H54 (cell line): ENCODE data around the gene CNTNAP2.
"Not testable (repeated sequence)": the region's sequence is repeated elsewhere in the genome, so short reads cannot be mapped to it uniquely, and the experiment has no call there.

Source experiments
- DNase-seq: peaks from one replicate; pipeline ENCODE4 v3.0.0; 2011; ENCODE audit warnings: low spot score, mixed read lengths; ENCODE audit not compliant: insufficient read length
- FAIRE-seq: peaks from 3 replicates; lab custom pipeline; 2011; peaks lifted over from hg19 to GRCh38; lab: Jason Lieb, UNC
- POLR2A ChIP-seq: IDR thresholded peaks from 2 replicates; pipeline ENCODE4 v1.6.1; 2011; ENCODE audit warnings: low read depth, mild to moderate bottlenecking, low read length

The CNTNAP2 gene

DNA sequence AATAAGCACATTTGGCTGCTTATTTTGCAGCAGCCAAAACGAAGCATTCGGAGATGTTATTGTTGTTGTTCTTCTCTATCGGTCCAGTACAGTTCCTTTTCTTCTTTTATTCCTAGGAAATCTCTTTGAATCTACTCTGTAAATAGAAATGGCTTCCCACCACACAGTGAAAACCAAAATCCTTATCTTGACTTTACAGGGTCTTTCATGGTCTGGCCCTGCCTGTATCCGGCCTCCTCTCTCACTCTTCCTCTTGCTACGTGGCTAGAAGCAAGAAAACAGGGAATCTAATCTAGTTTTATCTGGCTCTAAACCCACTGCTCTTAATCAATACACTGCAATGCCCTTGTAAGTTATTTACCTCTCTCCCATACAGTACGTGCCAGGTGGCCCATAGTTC lies 1547.9 kb downstream of the CNTNAP2 start:
- FAIRE-seq (no peak), DNase-seq (no peak)
- TF ChIP-seq POLR2A: no peak

DNA sequence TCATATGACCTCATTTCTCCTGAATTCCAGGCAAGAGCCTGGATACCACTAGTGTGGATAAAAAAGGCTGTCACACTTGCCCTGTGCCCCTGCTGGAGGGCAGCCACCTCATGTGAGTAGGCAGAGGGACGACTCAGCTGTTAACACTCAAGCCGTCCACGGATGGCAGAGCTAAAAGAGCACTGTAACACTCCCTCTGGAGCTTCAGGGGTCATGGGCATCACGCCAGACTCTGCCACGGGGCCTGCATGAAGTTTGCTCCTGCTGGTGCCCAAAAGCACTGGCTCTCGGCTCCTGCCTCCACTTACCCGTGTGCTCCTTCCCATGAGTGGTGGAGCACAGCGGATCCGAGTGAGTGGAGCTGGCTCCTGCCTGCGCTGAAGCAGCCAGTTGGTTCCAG lies 1554.2 kb downstream of the CNTNAP2 start:
- FAIRE-seq: no peak

DNA sequence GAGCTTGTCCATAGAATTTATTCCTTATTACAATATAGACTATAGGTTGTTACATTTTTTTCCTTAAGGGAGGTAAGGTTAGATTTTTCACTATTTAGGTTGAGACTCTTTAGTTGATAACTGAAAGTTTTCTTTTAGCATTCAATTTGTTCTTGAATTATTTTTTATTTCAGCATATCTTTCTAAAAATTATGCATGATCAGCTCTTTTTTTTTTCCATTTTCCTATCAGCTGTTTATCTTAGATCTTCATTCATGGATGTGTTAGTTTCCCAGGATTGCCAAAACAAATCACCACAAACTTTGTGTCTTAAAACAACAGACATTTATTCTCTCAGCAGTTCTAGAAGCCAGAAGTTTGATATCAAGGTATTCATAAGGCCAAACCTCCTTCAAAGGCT lies 1558.1 kb downstream of the CNTNAP2 start:
- no peak for FAIRE-seq
- DNase-seq: no peak
- TF ChIP-seq POLR2A: no peak

More for the DNA sequence above, 1554.2 kb downstream of the CNTNAP2 start:
- no peak for TF ChIP-seq POLR2A
- no peak for DNase-seq

DNA sequence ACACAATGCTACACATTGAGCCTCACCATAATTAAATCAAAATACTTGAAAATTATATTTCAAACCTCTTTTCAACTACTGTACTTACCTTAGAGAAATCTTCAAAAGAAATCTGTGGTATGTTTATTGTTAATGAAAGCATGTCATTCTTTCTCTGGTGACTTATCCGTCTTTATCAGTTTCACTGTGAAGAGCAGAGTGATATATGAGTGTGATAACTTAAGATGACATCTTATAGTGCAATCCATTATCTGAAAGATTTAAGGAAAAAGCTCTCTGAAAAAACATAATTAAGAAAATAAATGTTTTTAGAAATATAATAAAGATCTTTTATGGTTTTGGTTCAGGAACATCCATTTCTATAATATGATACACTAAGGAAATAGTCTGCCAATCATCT lies 1562.3 kb downstream of the CNTNAP2 start:
- no peak for DNase-seq
- no peak for FAIRE-seq
- no peak for TF ChIP-seq POLR2A

DNA sequence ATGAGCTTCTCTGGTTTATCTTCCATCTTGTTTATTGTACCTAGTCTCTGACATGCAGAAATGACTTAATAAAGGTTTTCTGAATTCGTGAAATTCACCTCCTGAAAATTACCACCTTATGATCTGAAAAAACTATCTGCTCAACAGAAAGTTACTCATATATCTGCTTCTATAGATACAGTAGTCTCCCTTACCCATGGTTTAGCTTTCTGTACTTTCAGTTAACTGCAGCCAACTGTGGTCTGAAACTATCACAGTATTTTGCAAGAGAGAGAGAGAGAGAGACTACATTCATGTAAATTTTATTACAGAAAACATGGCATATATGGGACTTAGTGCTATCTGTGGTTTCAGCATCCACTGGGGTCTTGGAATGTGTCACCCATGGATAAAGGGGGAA lies 1564.9 kb downstream of the CNTNAP2 start:
- FAIRE-seq: no peak

DNA sequence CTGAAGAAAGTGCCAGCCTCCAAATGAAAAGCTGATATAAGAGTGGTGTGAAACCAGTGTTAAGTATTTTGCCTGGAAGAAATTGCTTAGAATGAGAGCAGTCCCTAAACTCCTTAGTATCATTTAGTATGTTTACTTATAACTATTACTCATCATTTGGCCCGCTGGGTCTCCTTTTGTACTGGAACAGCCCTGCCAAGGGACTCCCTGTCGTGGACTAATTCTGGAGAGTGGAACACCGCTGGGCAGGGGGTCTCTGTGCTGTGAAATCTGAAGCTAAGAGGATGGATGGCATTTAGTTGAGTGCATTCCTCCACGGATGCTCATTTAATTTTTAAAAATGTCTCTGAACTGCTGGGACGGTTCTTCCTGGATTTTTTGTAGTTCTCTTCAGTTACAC lies 1584.1 kb downstream of the CNTNAP2 start:
- no peak for TF ChIP-seq POLR2A
- DNase-seq (no peak), FAIRE-seq (no peak)

More for the DNA sequence above, 1564.9 kb downstream of the CNTNAP2 start:
- DNase-seq: no peak
- no peak for TF ChIP-seq POLR2A

DNA sequence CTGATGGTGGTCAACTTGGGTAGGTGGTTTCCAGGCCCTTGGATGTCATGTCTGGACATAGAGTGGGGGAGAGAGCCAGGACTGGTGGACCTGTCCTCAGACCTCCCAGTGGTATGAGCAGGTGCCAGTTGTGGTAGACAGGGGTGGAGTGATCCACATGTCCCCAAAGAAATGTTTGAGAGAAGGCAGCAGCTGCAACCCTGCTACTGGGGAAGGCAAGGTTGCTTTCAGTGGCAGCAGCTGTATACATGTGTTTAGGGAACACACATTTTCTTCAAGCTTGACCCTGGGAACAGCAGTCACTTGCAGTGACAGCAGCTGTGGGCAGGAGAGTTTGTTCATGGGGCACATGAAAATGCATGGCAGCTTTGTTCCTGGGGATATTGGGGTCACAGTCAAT lies 1591.3 kb downstream of the CNTNAP2 start:
- no peak for TF ChIP-seq POLR2A
- FAIRE-seq (no peak), DNase-seq (no peak)

DNA sequence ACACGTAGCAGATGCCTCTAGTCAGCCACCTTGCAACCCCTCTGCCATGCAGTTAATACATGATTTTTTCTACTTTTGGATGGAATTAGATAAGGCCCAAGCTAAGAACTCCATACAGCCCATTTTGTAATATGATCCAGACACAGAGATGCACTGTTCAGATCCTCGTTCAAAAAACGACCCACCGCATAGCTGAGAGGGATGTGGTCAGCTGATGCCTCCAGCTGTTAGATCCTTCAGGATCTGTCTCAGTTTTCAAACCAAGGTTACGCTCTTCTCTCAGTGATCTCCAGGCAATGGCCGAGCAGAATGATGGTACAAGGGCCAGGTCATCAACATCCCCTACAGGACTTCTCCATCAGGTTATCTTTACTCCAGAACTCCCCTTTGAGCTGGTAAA lies 1592.3 kb downstream of the CNTNAP2 start:
- no peak for TF ChIP-seq POLR2A
- FAIRE-seq (no peak), DNase-seq (no peak)

DNA sequence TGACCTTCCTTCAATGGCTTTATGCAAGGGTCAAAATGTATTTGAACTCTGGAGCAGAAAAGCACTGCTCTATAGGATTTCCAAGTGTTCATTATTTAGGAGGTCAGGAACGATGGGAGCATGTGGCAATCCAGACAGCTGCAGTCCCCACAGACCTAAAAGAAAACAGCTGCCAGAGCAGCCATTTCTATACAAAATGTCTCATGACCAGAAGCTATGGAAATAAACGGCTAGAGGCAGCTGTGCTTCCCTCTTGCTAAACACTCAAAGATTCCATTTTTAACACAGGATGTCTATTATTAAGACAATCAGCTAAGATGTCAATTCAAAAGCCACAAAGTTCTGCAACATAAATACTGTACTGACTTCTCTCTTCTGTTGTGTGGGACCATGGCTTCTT lies 1594.8 kb downstream of the CNTNAP2 start:
- FAIRE-seq (no peak), DNase-seq (no peak)
- TF ChIP-seq POLR2A: no peak

DNA sequence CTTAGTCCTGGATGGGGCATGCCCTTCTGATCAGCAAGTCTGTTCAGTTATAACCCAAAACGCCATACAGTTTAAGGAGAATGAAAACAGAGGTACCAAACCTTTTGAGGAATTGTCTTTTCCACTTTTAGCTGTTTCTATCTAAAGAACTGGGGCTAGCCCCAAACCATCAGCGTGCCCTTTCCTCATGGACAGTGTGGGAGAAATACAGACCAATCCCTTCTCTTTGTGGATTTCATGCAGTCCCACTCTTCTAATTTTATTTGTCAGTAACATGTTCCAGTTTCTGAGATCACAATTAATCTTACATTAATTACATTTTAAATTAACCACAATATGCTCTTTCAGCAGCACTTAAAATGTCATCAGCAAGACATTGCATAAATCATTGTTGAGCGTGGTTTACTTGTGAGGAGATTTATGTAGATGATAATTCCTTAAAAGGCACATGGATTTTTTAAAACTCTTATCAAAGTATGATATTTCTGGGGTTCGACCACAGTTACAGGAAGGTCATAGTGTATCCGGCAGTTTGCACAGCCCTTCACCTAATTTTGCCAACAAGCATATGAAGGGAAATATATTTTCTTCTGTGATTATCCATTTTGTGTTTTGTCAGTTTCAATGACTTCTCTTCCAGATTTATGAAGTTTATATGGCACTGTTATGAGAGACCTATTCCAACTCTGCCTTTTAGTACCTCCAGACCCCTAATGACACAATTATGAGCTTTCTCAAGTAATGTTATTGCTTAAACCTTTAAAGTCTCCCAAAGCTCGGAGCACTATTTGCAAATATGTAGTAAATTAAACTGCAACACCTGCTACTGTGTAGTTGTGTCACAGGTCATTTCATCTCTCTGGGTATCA lies 1605.6 kb downstream of the CNTNAP2 start:
- TF ChIP-seq POLR2A: no peak
- FAIRE-seq: no peak
- no peak for DNase-seq

DNA sequence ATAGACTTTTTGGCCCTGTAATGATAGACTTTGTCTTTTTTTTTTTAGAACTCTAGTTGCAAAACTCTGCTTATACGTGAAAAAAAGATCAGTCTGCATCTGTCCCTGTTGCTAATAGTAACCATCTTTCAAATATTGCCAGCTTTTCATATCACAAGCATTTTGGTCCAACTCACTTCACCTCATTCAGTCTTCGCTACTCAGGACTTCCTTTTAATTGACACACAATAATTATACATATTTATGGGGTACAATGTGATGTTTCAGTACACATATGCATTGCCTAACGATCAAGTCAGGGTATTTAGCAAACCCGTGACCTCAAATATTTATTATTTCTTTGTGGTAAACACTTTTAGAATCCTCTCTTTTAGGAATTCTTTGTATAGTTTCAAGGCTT lies 1606.9 kb downstream of the CNTNAP2 start:
- DNase-seq (no peak), FAIRE-seq (no peak)
- TF ChIP-seq POLR2A: no peak

DNA sequence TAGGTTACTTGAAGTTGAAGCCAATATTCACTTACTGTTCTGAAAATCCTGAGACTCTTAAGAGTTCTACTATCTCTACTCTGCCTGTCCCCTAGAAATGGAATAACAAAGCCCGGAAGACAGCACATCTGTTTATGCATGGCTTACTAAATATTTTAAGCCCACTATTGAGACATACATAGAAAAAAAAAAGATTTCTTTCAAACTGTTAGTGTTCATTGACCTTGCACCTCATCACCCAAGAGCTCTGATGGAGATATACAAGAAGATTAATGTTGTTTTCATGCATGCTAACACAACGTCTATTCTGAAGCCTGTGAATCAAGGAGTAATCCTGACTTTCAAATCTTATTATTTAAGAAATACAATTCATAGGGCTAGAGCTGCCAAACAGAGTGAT lies 1614.7 kb downstream of the CNTNAP2 start:
- TF ChIP-seq POLR2A: no peak
- no peak for DNase-seq
- FAIRE-seq: no peak

DNA sequence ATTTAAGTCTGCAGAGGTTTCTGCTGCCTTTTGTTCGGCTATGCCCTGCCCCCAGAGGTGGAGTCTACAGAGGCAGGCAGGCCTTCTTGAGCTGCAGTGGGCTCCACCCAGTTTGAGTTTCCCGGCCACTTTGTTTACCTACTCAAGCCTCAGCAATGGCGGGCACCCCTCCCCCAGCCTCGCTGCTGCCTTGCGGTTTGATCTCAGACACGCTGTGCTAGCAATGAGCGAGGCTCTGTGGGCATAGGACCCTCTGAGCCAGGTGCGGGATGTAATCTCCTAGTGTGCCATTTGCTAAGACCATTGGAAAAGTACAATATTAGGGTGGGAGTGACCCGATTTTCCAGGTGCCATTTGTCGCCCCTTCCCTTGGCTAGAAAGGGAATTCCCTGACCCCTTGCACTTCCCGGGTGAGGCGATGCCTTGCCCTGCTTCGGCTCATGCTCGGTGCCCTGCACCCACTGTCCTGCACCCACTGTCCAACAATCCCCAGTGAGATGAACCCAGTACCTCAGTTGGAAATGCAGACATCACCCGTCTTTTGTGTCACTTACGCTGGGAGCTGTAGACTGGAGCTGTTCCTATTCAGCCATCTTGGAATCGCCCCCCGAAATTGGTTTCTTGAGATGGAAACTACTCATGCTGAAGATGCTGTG lies 1621.1 kb downstream of the CNTNAP2 start:
- not testable (repeated sequence) for DNase-seq, FAIRE-seq

DNA sequence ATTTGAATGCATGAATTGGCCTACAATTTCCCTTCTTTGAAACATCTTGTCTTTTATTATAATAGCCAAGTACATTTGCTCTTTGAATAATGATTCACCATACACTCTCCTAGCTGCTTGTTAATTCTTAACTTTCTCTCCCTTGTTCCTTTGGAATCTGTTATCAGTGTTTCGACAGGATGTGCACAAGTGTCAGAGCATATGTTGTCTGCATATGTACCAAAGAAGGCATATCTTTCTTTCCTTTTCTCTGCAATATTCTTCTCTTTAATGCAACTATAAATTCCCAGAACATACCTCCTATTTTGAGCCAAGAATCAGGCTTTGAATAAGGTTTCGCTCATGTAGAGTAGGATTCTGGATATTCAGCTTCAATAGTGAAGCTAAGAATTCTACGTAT lies 1625.7 kb downstream of the CNTNAP2 start:
- TF ChIP-seq POLR2A: no peak
- FAIRE-seq (no peak), DNase-seq (no peak)

DNA sequence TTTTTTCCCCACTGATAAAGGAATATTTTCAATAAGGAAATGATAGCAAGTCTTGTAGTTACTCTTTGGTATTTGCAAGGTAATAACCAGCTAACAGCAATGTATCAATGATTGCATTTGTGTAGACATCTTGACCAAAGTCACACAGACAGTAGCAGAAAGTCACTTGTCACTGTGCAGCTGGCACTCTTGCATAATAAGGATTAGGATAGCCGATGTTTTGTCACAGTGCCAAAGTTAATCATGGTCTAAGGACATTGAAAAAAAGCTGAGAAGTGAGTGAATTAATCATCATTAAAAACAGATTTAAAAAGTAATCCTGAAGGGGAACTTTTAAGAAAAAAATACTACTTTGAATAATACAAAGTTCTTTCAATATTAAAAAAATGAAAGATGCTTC lies 1639.7 kb downstream of the CNTNAP2 start:
- TF ChIP-seq POLR2A: no peak
- DNase-seq (no peak), FAIRE-seq (no peak)
